Measurements from ENCODE around the gene MKLN1.

DNA sequence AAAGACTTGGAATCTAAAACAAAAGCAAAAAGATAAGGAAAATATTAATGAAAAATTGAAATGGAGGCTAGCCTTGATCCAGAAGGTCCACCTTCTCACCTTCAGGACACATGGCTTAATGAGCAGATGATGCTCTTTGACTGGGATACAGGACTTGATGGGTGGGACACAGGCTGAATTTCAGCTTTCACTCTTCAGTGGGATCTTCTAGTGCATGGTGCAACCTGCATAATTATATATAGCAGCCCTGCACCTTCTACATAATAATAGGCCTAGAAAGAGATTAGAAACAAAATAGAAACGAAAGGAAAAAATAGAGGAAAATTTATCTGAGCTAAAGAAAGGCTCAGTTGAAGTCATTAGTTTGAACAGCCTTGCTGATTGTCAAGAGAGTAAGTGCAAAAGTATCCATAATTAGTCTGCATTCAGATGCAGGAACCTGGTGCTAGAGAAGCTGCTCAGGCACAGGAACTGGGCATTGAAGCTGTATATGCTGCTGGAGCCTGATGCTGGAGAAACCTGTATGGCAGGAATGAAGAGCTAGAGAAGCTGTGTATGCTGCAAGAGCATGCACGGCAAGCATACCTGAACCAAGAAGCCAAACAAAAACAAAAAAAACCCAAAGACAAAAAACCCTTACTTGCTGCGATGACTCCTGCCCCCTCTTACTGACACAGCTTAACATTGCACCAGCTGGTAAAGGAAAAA, 19.4 kb downstream of the MKLN1 start:
- TF ChIP-seq, protein P1, sequence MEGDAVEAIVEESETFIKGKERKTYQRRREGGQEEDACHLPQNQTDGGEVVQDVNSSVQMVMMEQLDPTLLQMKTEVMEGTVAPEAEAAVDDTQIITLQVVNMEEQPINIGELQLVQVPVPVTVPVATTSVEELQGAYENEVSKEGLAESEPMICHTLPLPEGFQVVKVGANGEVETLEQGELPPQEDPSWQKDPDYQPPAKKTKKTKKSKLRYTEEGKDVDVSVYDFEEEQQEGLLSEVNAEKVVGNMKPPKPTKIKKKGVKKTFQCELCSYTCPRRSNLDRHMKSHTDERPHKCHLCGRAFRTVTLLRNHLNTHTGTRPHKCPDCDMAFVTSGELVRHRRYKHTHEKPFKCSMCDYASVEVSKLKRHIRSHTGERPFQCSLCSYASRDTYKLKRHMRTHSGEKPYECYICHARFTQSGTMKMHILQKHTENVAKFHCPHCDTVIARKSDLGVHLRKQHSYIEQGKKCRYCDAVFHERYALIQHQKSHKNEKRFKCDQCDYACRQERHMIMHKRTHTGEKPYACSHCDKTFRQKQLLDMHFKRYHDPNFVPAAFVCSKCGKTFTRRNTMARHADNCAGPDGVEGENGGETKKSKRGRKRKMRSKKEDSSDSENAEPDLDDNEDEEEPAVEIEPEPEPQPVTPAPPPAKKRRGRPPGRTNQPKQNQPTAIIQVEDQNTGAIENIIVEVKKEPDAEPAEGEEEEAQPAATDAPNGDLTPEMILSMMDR (IDR thresholded peaks at IDR 0.05; ENCODE audit: low read depth, low read length, missing input control) = no peak
- TF ChIP-seq, protein P2, sequence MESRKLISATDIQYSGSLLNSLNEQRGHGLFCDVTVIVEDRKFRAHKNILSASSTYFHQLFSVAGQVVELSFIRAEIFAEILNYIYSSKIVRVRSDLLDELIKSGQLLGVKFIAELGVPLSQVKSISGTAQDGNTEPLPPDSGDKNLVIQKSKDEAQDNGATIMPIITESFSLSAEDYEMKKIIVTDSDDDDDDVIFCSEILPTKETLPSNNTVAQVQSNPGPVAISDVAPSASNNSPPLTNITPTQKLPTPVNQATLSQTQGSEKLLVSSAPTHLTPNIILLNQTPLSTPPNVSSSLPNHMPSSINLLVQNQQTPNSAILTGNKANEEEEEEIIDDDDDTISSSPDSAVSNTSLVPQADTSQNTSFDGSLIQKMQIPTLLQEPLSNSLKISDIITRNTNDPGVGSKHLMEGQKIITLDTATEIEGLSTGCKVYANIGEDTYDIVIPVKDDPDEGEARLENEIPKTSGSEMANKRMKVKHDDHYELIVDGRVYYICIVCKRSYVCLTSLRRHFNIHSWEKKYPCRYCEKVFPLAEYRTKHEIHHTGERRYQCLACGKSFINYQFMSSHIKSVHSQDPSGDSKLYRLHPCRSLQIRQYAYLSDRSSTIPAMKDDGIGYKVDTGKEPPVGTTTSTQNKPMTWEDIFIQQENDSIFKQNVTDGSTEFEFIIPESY (IDR thresholded peaks at IDR 0.05) = no peak
- no peak for TF ChIP-seq FOXA1 (IDR thresholded peaks at IDR 0.05)
- TF ChIP-seq, protein P3, sequence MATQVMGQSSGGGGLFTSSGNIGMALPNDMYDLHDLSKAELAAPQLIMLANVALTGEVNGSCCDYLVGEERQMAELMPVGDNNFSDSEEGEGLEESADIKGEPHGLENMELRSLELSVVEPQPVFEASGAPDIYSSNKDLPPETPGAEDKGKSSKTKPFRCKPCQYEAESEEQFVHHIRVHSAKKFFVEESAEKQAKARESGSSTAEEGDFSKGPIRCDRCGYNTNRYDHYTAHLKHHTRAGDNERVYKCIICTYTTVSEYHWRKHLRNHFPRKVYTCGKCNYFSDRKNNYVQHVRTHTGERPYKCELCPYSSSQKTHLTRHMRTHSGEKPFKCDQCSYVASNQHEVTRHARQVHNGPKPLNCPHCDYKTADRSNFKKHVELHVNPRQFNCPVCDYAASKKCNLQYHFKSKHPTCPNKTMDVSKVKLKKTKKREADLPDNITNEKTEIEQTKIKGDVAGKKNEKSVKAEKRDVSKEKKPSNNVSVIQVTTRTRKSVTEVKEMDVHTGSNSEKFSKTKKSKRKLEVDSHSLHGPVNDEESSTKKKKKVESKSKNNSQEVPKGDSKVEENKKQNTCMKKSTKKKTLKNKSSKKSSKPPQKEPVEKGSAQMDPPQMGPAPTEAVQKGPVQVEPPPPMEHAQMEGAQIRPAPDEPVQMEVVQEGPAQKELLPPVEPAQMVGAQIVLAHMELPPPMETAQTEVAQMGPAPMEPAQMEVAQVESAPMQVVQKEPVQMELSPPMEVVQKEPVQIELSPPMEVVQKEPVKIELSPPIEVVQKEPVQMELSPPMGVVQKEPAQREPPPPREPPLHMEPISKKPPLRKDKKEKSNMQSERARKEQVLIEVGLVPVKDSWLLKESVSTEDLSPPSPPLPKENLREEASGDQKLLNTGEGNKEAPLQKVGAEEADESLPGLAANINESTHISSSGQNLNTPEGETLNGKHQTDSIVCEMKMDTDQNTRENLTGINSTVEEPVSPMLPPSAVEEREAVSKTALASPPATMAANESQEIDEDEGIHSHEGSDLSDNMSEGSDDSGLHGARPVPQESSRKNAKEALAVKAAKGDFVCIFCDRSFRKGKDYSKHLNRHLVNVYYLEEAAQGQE (IDR thresholded peaks at IDR 0.05) = no peak
- no peak for TF ChIP-seq YY1 (IDR thresholded peaks at IDR 0.05)
- TF ChIP-seq HNF4A (conservative IDR thresholded peaks at IDR 0.05) = no peak
- no peak for TF ChIP-seq SP1 (IDR thresholded peaks at IDR 0.05)
- no peak for TF ChIP-seq TAF1 (conservative IDR thresholded peaks at IDR 0.05)
